ENCODE data around the gene MCUB.

The MCUB gene

GRCh38 chr4:109559983-109560686 is at the start of gene MCUB:
MCUB (plus strand) TSS chr4:109560246; CDS start chr4:109560338, 92 bp downstream.
- TF ChIP-seq GATA2 (IDR thresholded peaks at IDR 0.05; ENCODE audit: low read depth, low read length) = no peak
- TF ChIP-seq GATA3 (IDR thresholded peaks at IDR 0.05; ENCODE audit: low read depth, low read length) = no peak

GRCh38 chr4:109510687-109511086 is 49.4 kb upstream of the MCUB start:
- no peak for TF ChIP-seq GATA2 (IDR thresholded peaks at IDR 0.05; ENCODE audit: low read depth, low read length)
- TF ChIP-seq GATA3 (IDR thresholded peaks at IDR 0.05; ENCODE audit: low read depth, low read length) = no peak

GRCh38 chr4:109511414-109511813 is 48.6 kb upstream of the MCUB start:
- TF ChIP-seq GATA2 (IDR thresholded peaks at IDR 0.05; ENCODE audit: low read depth, low read length) (no peak), GATA3 (IDR thresholded peaks at IDR 0.05; ENCODE audit: low read depth, low read length) (no peak)

GRCh38 chr4:109532182-109532581 is 27.9 kb upstream of the MCUB start:
- TF ChIP-seq GATA2 (IDR thresholded peaks at IDR 0.05; ENCODE audit: low read depth, low read length) (no peak), GATA3 (IDR thresholded peaks at IDR 0.05; ENCODE audit: low read depth, low read length) (no peak)

GRCh38 chr4:109545401-109545800 is 14.6 kb upstream of the MCUB start:
- TF ChIP-seq GATA2 (IDR thresholded peaks at IDR 0.05; ENCODE audit: low read depth, low read length) (no peak), GATA3 (IDR thresholded peaks at IDR 0.05; ENCODE audit: low read depth, low read length) (no peak)

GRCh38 chr4:109547394-109547793 is 12.7 kb upstream of the MCUB start:
- TF ChIP-seq GATA2 (IDR thresholded peaks at IDR 0.05; ENCODE audit: low read depth, low read length) = no peak
- TF ChIP-seq GATA3 (IDR thresholded peaks at IDR 0.05; ENCODE audit: low read depth, low read length) = no peak

- TF ChIP-seq GATA3 (IDR thresholded peaks at IDR 0.05; ENCODE audit: low read depth, low read length) (no peak), GATA2 (IDR thresholded peaks at IDR 0.05; ENCODE audit: low read depth, low read length) (no peak)
Observed at GRCh38 chr4:109548655-109549054, 11.4 kb upstream of the MCUB start.

- TF ChIP-seq GATA2 (IDR thresholded peaks at IDR 0.05; ENCODE audit: low read depth, low read length) (no peak), GATA3 (IDR thresholded peaks at IDR 0.05; ENCODE audit: low read depth, low read length) (no peak)
Observed at GRCh38 chr4:109552237-109552636, 7.8 kb upstream of the MCUB start.

GRCh38 chr4:109553130-109553529 is 6.9 kb upstream of the MCUB start:
- TF ChIP-seq GATA2 (IDR thresholded peaks at IDR 0.05; ENCODE audit: low read depth, low read length) (no peak), GATA3 (IDR thresholded peaks at IDR 0.05; ENCODE audit: low read depth, low read length) (no peak)

- TF ChIP-seq GATA3 (IDR thresholded peaks at IDR 0.05; ENCODE audit: low read depth, low read length) = no peak
- TF ChIP-seq GATA2 (IDR thresholded peaks at IDR 0.05; ENCODE audit: low read depth, low read length) = no peak
Observed at GRCh38 chr4:109554971-109555370, 5.1 kb upstream of the MCUB start.

- TF ChIP-seq GATA2 (IDR thresholded peaks at IDR 0.05; ENCODE audit: low read depth, low read length) = no peak
- no peak for TF ChIP-seq GATA3 (IDR thresholded peaks at IDR 0.05; ENCODE audit: low read depth, low read length)
Observed at GRCh38 chr4:109557433-109557832, 2.6 kb upstream of the MCUB start.

- TF ChIP-seq GATA2 (IDR thresholded peaks at IDR 0.05; ENCODE audit: low read depth, low read length) (no peak), GATA3 (IDR thresholded peaks at IDR 0.05; ENCODE audit: low read depth, low read length) (no peak)
Observed at GRCh38 chr4:109559625-109559982, 442 bp upstream of the MCUB start.

- TF ChIP-seq GATA3 (IDR thresholded peaks at IDR 0.05; ENCODE audit: low read depth, low read length) (no peak), GATA2 (IDR thresholded peaks at IDR 0.05; ENCODE audit: low read depth, low read length) (no peak)
Observed at GRCh38 chr4:109560687-109561461, 828 bp downstream of the MCUB start.

GRCh38 chr4:109562457-109563239 is 2.6 kb downstream of the MCUB start:
- no peak for TF ChIP-seq GATA3 (IDR thresholded peaks at IDR 0.05; ENCODE audit: low read depth, low read length)
- TF ChIP-seq GATA2 (IDR thresholded peaks at IDR 0.05; ENCODE audit: low read depth, low read length) = no peak
